NCI-H524 treated with DMSO at 0.1 percent for 48 hours (cell line): ENCODE results near the gene KCNG2.

Experiments
- DNase-seq: peaks from one replicate; lab custom pipeline; 2025; lab: John Stamatoyannopoulos, UW

Gene KCNG2

GRCh38 chr18:79786304-79786703, 11.4 kb upstream of the KCNG2 start:
- DNase-seq: no peak

GRCh38 chr18:79786786-79787526, 10.8 kb upstream of the KCNG2 start:
- no peak for DNase-seq

GRCh38 chr18:79787527-79787864, 10.2 kb upstream of the KCNG2 start:
- no peak for DNase-seq

- DNase-seq: no peak
Measured at GRCh38 chr18:79787865-79788733, 9.6 kb upstream of the KCNG2 start.

GRCh38 chr18:79788734-79789085, 9.0 kb upstream of the KCNG2 start:
- no peak for DNase-seq

- no peak for DNase-seq
Measured at GRCh38 chr18:79789091-79789891, 8.4 kb upstream of the KCNG2 start.

- DNase-seq: no peak
Measured at GRCh38 chr18:79789901-79790890, 7.5 kb upstream of the KCNG2 start.

GRCh38 chr18:79790996-79791972, 6.5 kb upstream of the KCNG2 start:
- no peak for DNase-seq

GRCh38 chr18:79792096-79792987, 5.4 kb upstream of the KCNG2 start:
- DNase-seq: no peak

- no peak for DNase-seq
Measured at GRCh38 chr18:79792988-79793355, 4.8 kb upstream of the KCNG2 start.

GRCh38 chr18:79794846-79795245, 2.9 kb upstream of the KCNG2 start:
- no peak for DNase-seq

GRCh38 chr18:79795446-79795845, 2.3 kb upstream of the KCNG2 start:
- no peak for DNase-seq

- DNase-seq: no peak
Measured at GRCh38 chr18:79796016-79796415, 1.7 kb upstream of the KCNG2 start.

GRCh38 chr18:79796531-79797405, 970 bp upstream of the KCNG2 start:
- DNase-seq: no peak

GRCh38 chr18:79798346-79798998, 734 bp downstream of the KCNG2 start:
- DNase-seq: no peak

GRCh38 chr18:79798999-79799370, 1.2 kb downstream of the KCNG2 start:
- DNase-seq: no peak

GRCh38 chr18:79799619-79800370, 2.1 kb downstream of the KCNG2 start:
- no peak for DNase-seq
